NCI-H2029 (cell line): ENCODE results near the gene ORM2.

Source experiments
- DNase-seq: peaks from one replicate; lab custom pipeline; 2025; lab: John Stamatoyannopoulos, UW

Gene ORM2

GRCh38 chr9:114371343-114371944, 41.8 kb downstream of the ORM2 start:
- DNase-seq, result no peak

- no peak for DNase-seq
These were observed 42.6 kb downstream of the ORM2 start for GRCh38 chr9:114371973-114372917.

GRCh38 chr9:114372921-114373448, 43.3 kb downstream of the ORM2 start:
- DNase-seq, result no peak

- DNase-seq, result no peak
These were observed 44.5 kb downstream of the ORM2 start for GRCh38 chr9:114373960-114374730.

GRCh38 chr9:114374936-114375335, 45.3 kb downstream of the ORM2 start:
- DNase-seq, result no peak

GRCh38 chr9:114375386-114376175, 45.9 kb downstream of the ORM2 start:
- no peak for DNase-seq

GRCh38 chr9:114376586-114377445, 47.1 kb downstream of the ORM2 start:
- DNase-seq, result no peak

- no peak for DNase-seq
These were observed 48.3 kb downstream of the ORM2 start for GRCh38 chr9:114378016-114378415.

GRCh38 chr9:114378883-114379282, 49.2 kb downstream of the ORM2 start:
- no peak for DNase-seq
